Uterus (tissue), 2 donors: Measurements from ENCODE around the gene ZNF467.

Experiments used
- CTCF ChIP-seq, 4 experiments: fragments of 200-600 bp in 2 of 4; fragments of 450-650 bp in 2 of 4; sonication (generic) in 2 of 4; IDR thresholded peaks; one replicate each; pipeline ENCODE4 v1.5.1; 2016 to 2019; ENCODE audit warnings: antibody characterized with exemption in 4 of 4, mild to moderate bottlenecking in 2 of 4, moderate library complexity in 1 of 4
- POLR2A ChIP-seq, 2 donors: fragments of 450-650 bp; IDR thresholded peaks; one replicate each; pipeline ENCODE4 v1.6.1; 2016; ENCODE audit warnings: antibody characterized with exemption in 2 of 2, mild to moderate bottlenecking in 1 of 2, moderate library complexity in 1 of 2

GRCh38 chr7:149802966-149803365 is 29.6 kb upstream of the ZNF467 start:
- TF ChIP-seq POLR2A (IDR thresholded peaks at IDR 0.05) (no peak), CTCF (IDR thresholded peaks at IDR 0.05) (no peak)
